Retinal pigment epithelial cell (primary cell): ENCODE measurements around the gene ABCC1.

Source experiments
- DNase-seq: peaks from one replicate; pipeline ENCODE4 v3.0.0-alpha.2; 2010; ENCODE audit warnings: low read depth
- H3K4me3 ChIP-seq: 2 replicates; pipeline ENCODE4 v1.5.1; 2011; ENCODE audit warnings: mild to moderate bottlenecking, low read length, control low read depth, moderate library complexity
- TF ChIP-seq, protein P1 (sequence below): conservative IDR thresholded peaks from 2 replicates; pipeline ENCODE4 v1.5.1; 2011; ENCODE audit warnings: low read depth, low read length, control low read depth, inconsistent platforms

Gene ABCC1

DNA sequence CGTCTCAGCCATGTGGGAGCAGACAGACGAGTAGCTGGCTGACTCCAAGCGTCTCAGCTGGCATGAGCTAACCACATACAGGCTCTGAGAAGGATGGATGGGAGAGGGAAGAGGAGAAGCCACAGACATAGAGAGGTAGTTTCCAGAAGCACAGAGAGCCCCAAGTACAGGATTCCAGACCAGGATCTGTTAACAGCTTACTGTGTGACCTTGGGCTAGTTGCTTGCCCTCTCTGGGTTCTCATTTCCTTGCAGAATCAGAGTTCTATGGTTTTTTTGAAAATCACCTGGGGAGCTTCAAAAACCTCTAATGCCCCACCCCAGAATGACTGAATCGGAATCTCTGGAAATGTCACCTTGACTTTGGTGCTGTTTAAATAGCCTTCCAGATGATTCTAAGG is 213.7 kb downstream of the ABCC1 start:
- DNase-seq, result no peak
- TF ChIP-seq, protein P1, sequence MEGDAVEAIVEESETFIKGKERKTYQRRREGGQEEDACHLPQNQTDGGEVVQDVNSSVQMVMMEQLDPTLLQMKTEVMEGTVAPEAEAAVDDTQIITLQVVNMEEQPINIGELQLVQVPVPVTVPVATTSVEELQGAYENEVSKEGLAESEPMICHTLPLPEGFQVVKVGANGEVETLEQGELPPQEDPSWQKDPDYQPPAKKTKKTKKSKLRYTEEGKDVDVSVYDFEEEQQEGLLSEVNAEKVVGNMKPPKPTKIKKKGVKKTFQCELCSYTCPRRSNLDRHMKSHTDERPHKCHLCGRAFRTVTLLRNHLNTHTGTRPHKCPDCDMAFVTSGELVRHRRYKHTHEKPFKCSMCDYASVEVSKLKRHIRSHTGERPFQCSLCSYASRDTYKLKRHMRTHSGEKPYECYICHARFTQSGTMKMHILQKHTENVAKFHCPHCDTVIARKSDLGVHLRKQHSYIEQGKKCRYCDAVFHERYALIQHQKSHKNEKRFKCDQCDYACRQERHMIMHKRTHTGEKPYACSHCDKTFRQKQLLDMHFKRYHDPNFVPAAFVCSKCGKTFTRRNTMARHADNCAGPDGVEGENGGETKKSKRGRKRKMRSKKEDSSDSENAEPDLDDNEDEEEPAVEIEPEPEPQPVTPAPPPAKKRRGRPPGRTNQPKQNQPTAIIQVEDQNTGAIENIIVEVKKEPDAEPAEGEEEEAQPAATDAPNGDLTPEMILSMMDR, result no peak
- H3K4me3 ChIP-seq, result no peak overlapping the region

- DNase-seq, result no peak
- TF ChIP-seq, protein P1, result no peak
- H3K4me3 ChIP-seq, result no peak overlapping the region
Observed at GRCh38 chr16:16163571-16163970, 214.2 kb downstream of the ABCC1 start.

- no peak overlapping the region for H3K4me3 ChIP-seq
- TF ChIP-seq, protein P1, result no peak
- no peak for DNase-seq
Observed at GRCh38 chr16:16164243-16164642, 214.8 kb downstream of the ABCC1 start.

- TF ChIP-seq, protein P1, result no peak
- no peak overlapping the region for H3K4me3 ChIP-seq
- no peak for DNase-seq
Observed at GRCh38 chr16:16166085-16166484, 216.7 kb downstream of the ABCC1 start.

GRCh38 chr16:16166949-16167348 is 217.5 kb downstream of the ABCC1 start:
- no peak for DNase-seq
- H3K4me3 ChIP-seq, result no peak overlapping the region
- TF ChIP-seq, protein P1, result no peak

DNA sequence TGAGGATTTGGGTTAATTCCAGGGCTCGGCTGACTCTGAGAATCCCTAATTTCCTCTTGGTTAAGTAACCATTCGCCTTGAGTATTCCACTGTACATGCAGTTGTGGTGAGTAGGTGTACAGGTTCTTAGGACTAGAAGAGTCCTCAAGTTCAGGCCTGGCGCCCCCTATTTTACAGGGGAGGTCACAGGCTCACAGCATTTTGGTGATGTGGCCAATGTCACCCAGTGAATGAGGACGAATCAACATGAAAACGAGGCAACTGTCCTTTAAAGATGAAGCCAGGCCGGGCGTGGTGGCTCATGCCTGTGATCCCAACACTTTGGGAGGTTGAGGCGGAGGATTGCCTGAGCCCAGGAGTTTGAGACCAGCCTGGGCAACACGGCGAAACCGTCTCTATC is 218.5 kb downstream of the ABCC1 start:
- H3K4me3 ChIP-seq, result no peak overlapping the region
- no peak for DNase-seq
- TF ChIP-seq, protein P1, result no peak

GRCh38 chr16:16168431-16168830 is 219.0 kb downstream of the ABCC1 start:
- H3K4me3 ChIP-seq, result no peak overlapping the region
- no peak for DNase-seq
- TF ChIP-seq, protein P1, result no peak
